Stomach (tissue), 4 donors: ENCODE results near the gene FKBP1B.

Source experiments
- CTCF ChIP-seq, 7 experiments: fragments of 450-650 bp in 4 of 7; fragments of 200-600 bp in 3 of 7; sonication (generic) in 3 of 7; IDR thresholded peaks; one replicate each; pipeline ENCODE4 v1.5.1; 2016 to 2019; ENCODE audit warnings: antibody characterized with exemption in 7 of 7, control low read depth in 2 of 7, mild to moderate bottlenecking in 1 of 7
- EP300 ChIP-seq: sonication (generic); formaldehyde crosslinking; IDR thresholded peaks from one replicate; pipeline ENCODE4 v1.6.1; 2017; ENCODE audit warnings: antibody characterized with exemption
- POLR2A ChIP-seq, 4 donors: fragments of 450-650 bp; IDR thresholded peaks; one replicate each; pipeline ENCODE4 v1.6.1; 2016; ENCODE audit warnings: antibody characterized with exemption in 4 of 4, control low read depth in 2 of 4, mild to moderate bottlenecking in 1 of 4, moderate library complexity in 1 of 4
- POLR2AphosphoS5 ChIP-seq, 3 donors: sonication (generic); formaldehyde crosslinking; IDR thresholded peaks; one replicate each; pipeline ENCODE4 v1.6.1; 2016; ENCODE audit warnings: antibody characterized with exemption in 3 of 3

- TF ChIP-seq CTCF (IDR thresholded peaks at IDR 0.05): no peak
- TF ChIP-seq POLR2A (IDR thresholded peaks at IDR 0.05): no peak
- TF ChIP-seq EP300: no peak
- TF ChIP-seq POLR2AphosphoS5 (IDR thresholded peaks at IDR 0.05): no peak
Observed at GRCh38 chr2:24055750-24056149, 6.2 kb downstream of the FKBP1B start.
